AG20443 (cell line): ENCODE data around the gene SHB.
"Not testable (repeated sequence)": the region's sequence is repeated elsewhere in the genome, so short reads cannot be mapped to it uniquely, and the experiment has no call there.

Source experiments
- DNase-seq: peaks from one replicate; pipeline ENCODE4 v3.0.0; 2012; ENCODE audit warnings: low spot score, mixed read lengths

Gene SHB

DNA sequence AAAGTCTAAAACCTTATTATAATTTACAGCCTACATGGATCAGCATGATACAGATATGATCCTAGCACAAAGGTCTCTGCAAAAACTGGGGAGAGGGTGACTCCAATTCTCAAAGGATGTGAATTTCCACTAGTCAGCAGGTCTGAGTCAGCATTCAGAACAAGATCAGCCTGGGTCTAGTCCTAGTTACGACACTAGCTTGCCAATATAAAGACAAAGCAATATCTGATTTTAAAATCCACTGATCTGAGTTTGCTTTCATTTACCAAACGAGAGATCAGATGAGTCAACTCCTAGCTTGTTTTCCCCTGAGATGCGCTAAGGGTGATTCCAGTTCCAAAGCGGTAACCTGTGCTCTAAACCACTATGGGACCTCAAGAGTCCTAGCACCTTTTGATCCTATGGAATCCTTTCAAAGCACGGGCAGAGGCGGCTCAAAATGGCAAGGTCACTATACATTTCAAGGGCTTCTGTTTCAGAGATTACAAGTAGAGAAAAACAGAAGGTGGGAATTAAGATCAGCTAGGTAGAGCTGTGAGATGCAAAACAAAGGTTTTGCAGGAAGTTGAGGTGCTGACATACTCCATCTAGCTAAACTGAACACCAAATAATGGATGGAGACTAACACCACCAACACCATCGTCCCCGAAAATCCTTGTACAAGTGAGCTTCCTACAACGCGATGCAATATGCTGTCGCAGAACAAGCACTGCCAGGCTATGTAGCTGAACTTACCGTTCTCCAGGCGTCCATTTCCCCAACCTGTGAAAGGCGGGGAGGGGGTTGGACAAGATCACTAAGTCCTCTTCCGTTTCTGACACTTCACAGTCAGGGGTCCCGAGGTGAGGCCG is 166.0 kb downstream of the SHB start:
- no peak for DNase-seq

DNA sequence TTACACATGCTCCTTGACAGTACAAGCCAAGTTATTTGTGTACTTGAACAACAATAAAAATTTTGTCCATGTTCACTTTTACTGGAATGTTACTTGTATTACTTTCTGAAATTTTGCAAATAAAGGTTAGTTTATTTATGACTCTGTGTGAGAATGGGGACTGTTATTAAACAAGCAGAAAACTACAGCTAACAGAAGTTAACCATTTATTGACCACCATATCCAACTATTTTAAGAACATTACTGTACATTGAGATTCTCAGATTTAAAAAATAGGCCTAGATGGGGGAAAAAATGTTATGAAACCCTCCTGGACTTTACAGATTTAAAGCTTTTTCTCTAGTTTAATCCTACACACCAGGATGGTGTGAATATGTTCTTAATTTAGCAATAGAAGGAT is 166.9 kb downstream of the SHB start:
- no peak for DNase-seq

GRCh38 chr9:37899041-37899440 is 170.0 kb downstream of the SHB start:
- DNase-seq, result peak; percentile 42

- no peak for DNase-seq
Observed at GRCh38 chr9:37897665-37898064, 171.4 kb downstream of the SHB start.

GRCh38 chr9:37892063-37892462 is 177.0 kb downstream of the SHB start:
- DNase-seq, result no peak

DNA sequence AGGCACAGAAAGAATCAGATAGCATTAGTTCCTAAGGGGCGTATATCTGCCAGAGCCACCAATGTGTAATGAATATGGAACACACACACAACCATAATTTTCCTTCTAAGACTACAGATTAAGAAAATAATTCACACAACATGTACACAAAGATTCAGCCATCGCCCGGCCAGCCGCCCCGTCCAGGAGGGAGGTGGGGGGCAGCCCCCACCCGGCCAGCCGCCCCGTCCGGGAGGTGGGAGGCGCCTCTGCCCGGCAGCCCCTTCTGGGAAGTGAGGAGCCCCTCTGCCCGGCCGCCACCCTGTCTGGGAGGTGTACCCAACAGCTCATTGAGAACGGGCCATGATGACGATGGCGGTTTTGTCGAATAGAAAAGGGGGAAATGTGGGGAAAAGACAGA is 178.0 kb downstream of the SHB start:
- DNase-seq, result not testable (repeated sequence)

DNA sequence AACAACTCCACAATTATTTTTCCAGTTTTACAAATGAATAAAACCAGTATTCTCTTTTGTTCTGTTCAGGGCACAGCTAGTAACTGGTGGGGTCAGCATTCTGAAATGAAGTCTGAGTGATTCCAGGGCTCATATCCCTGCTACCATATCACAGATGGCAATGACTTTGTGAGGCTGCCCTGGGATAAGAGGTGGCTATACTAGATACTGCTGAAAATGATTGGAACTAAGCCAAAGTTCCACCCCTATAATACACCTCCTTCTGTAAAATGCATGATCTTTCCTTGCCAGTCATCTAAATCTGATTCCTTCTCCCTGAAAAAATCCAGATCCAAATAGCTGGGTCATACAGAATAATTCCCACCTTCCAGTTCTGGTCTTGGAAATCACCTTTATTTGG is 179.5 kb downstream of the SHB start:
- DNase-seq, result no peak

DNA sequence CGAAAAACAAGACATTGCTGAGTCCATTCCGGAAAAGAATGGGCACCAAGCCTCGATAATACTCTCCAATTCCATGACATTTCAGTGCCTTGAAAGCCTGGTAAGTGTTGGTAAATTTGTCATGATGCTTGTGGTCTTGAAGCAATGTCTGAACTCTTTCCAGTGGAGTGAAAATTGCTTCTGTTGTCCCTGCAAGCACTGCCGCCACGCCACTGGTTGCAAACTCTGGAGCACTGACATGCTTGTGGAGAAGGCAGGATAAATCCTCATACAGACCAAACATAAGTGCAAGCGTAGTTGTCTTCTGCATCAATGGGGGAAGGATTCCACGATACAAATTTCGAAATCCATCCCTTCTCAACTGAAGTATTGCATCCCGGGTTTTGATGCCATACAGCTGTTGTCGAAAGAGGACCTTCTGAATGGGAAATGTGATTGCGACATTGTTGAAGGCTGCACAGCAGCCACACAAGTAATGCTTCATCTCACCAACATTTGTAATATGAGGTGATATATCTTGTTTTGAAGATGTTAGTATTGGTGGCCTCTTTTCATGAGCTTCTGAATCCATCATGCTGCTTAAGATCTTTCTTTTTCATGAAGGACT is 180.9 kb downstream of the SHB start:
- not testable (repeated sequence) for DNase-seq

GRCh38 chr9:37880916-37881479 is 188.0 kb downstream of the SHB start:
- no peak for DNase-seq

DNA sequence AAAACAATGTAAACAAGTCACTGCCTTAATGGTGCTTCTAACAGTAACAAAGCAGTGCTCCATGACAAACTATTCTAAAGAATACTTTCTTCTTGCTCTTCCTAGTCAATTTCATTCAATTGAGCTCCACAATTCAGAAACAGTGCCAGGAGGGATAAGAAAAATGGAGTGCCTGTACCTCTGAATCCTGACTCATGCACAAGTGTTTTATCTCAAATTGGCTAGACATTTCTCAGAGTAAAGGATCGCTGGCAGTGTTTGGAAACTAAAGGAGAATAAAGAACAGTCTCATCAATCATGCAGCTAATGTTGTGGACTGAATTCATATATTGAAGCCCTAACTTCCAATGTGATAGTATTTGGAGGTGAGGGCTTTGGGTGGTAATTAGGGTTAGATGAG is 192.7 kb downstream of the SHB start:
- DNase-seq, result no peak

- DNase-seq, result no peak
Observed at GRCh38 chr9:37873955-37874354, 195.1 kb downstream of the SHB start.

DNA sequence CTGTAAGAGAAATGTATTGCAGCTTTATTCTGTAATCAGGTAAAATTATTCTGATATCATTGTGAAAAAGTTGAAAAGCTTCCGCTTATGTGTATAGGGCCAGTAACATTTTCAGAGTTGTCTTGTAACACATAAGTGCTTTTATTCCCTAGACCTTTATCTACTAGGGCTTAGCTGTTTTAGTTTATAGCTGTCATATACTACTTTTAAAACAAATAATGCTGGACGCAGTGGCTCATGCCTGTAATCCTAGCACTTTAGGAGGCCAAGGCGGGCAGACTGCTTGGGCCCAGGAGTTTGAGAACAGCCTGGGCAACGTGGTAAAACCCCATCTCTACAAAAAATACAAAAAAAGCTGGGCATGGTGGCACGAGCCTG is 198.2 kb downstream of the SHB start:
- DNase-seq, result no peak

- no peak for DNase-seq
Observed at GRCh38 chr9:37870081-37870798, 198.8 kb downstream of the SHB start.
